ENCODE results near the gene ANKDD1B. TPM values are rescaled to one million over a fixed set of nuclear protein-coding genes. Genes with fewer than 3 reads are reported as not detected.

ANKDD1B gene
- total RNA-seq, 1 donor, result 0.52 TPM

DNA sequence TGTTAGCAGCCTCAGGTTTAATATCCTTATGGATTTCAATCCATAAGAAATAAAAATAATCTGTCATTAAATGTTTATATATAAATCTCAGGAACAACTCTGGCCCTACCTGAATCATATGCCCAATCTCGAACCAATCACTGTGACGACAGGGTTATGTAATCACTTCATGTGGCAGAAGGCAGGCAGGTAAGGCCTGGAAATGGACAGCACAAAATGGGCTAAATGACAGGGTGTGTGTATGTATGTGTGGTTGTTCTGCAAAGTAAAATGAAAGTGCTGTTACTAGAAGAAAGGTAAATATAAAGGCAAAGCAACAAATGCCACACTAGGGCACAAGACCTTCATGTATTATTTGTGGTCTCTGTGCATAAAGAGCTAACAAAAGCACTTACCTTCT, 19.6 kb downstream of the ANKDD1B start:
- no peak overlapping the region for H3K4me3 ChIP-seq (ENCODE audit: low read length)
- no peaks in the 10 kb centered on the region for H3K9me3 ChIP-seq (ENCODE audit: low read depth, low read length)
- no peaks in the 10 kb centered on the region for H3K4me1 ChIP-seq (ENCODE audit: insufficient read depth, low read length)
- H3K27me3 ChIP-seq (ENCODE audit: insufficient read depth, low read length), result no peaks in the 10 kb centered on the region

DNA sequence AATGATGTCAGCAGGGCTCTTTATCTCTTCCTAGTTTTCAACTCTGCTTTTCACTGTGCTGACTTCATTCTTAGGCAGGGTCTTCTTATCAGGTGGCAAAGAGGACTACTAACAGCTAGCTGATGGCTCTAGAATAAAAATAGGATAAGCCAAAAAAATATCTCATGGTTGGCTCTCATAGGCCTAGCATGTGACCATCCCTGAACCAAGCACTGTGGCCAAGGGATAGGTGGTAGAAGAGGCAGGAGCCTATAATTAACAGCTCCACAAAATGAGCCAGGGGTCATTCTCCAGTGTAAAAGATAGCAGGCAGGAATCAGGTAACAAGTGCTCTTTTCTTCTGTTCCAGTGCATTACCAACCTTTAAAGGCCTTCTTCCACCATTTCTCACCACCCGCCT, 21.1 kb downstream of the ANKDD1B start:
- no peaks in the 10 kb centered on the region for H3K9me3 ChIP-seq (ENCODE audit: low read depth, low read length)
- no peak overlapping the region for H3K4me3 ChIP-seq (ENCODE audit: low read length)
- no peaks in the 10 kb centered on the region for H3K27me3 ChIP-seq (ENCODE audit: insufficient read depth, low read length)
- no peaks in the 10 kb centered on the region for H3K4me1 ChIP-seq (ENCODE audit: insufficient read depth, low read length)

DNA sequence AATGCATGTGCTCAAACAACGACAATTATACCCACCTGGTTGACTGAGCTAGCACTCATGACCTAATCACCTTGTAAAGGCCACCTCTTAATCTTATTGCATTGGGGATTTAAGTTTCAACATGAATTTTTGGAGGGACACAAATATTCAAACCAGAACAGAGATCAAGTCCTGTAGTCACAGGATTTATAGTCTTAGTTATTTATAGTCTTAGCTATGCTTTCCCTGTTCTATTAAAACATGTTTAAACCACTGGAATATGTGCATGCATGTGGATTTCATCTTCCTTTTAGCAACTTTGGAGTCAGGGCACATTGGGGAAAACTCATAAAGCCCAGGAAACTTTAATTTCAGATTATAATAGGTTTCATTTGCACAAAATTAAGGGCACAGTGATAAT, 26.7 kb downstream of the ANKDD1B start:
- H3K9me3 ChIP-seq (ENCODE audit: low read depth, low read length), result no peaks in the 10 kb centered on the region
- H3K27me3 ChIP-seq (ENCODE audit: insufficient read depth, low read length), result no peaks in the 10 kb centered on the region
- no peak overlapping the region for H3K4me3 ChIP-seq (ENCODE audit: low read length)
- no peaks in the 10 kb centered on the region for H3K4me1 ChIP-seq (ENCODE audit: insufficient read depth, low read length)

DNA sequence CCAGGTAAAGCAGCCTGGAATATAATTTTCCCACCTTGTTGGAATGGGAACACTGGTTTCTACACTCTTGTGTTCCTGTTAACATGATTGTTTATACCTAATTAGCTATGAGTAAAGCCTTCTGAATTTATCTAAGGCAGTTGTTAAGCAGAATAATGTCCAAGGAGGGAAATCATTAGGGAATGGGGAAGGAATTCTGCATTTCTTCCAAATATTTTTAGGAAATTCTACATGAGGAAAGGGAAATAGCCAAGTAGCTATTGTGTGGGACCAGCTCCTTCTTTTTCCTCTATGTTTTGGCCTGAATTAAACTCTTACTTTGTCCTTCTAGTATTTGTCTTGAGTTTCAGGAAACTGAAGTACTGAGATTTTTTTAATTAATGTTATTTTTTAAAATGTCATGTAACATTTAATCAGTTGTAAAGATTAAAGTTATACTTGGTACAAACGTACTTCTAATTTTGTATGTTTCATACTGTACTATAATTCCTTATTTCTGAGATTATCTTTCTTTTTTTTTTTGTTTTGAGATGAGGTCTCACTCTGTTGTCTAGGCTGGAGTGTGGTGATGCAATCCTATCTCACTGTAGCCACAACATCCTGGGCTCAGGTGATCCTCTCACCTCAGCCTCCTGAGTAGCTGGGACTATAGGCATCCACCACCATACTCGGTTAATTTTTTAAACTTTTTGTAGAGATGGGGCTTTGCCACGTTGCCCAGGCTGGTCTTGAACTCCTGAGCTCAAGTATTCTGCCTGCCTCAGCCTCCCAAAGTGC, 28.5 kb downstream of the ANKDD1B start:
- no peaks in the 10 kb centered on the region for H3K9me3 ChIP-seq (ENCODE audit: low read depth, low read length)
- no peaks in the 10 kb centered on the region for H3K4me1 ChIP-seq (ENCODE audit: insufficient read depth, low read length)
- H3K27me3 ChIP-seq (ENCODE audit: insufficient read depth, low read length), result no peaks in the 10 kb centered on the region
- no peak overlapping the region for H3K4me3 ChIP-seq (ENCODE audit: low read length)

DNA sequence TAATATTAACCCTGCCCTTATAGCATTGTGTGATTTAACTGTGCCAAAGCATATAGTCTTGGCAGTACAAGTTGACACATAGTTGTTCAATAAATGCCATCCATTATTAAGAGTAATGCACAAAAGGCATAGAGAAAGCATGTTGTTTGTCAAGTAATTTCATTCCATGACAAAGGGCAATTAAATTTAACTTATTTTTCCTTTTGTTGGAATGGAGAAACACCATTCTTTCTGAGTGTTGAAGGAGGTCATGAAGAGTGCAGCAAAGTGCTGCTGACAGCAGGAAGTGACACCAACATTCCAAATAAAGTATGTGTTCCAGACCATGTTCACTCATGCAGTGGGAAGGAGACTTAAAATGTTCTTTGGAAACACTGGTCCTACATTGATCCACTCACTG, 29.1 kb downstream of the ANKDD1B start:
- Histone ChIP-seq H3K27me3 (ENCODE audit: insufficient read depth, low read length) (no peaks in the 10 kb centered on the region), H3K9me3 (ENCODE audit: low read depth, low read length) (no peaks in the 10 kb centered on the region), H3K4me1 (ENCODE audit: insufficient read depth, low read length) (no peaks in the 10 kb centered on the region), H3K4me3 (ENCODE audit: low read length) (no peak overlapping the region)

DNA sequence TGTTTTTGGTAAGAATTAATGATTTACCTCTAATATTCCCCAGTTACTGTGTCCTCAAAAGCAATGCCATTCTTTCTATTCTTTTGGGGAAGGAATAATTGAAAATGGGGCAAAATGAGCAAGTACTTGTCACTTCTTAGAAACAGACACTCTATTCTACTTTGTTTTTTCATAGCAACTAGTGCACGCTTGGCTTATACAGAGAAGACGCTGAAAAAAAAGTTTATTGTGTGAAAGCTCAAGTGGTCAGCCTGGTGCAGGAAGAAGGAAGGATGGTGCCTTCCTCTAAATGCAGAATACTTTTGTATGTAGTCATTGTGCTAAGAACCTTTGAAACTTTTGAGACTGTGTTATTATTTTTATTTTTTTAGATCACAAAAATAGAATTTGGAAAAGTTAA, 29.6 kb downstream of the ANKDD1B start:
- Histone ChIP-seq H3K9me3 (ENCODE audit: low read depth, low read length) (no peaks in the 10 kb centered on the region), H3K4me1 (ENCODE audit: insufficient read depth, low read length) (no peaks in the 10 kb centered on the region), H3K27me3 (ENCODE audit: insufficient read depth, low read length) (no peaks in the 10 kb centered on the region), H3K4me3 (ENCODE audit: low read length) (no peak overlapping the region)

DNA sequence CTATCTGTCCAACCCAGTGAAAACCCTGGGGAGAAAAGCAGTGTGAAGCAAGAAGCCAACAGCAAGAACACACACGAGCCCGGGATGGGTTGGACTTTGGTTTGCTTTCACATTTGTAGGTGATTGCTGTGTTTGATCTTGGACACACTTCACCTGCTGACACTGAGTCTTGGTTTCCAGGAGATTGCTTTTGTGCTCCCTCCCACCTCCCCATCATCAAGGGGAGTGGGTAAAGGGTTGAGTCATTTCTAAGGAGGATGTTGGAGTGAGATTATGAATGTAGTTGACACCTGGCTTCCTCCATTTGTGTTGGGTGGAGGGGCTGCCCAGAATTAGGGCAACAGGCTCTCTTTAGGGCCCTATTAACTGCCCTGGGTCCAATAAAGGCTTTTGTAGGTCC, 37.5 kb downstream of the ANKDD1B start:
- no peak overlapping the region for H3K4me3 ChIP-seq (ENCODE audit: low read length)
- no peaks in the 10 kb centered on the region for H3K9me3 ChIP-seq (ENCODE audit: low read depth, low read length)
- H3K27me3 ChIP-seq (ENCODE audit: insufficient read depth, low read length), result no peaks in the 10 kb centered on the region

DNA sequence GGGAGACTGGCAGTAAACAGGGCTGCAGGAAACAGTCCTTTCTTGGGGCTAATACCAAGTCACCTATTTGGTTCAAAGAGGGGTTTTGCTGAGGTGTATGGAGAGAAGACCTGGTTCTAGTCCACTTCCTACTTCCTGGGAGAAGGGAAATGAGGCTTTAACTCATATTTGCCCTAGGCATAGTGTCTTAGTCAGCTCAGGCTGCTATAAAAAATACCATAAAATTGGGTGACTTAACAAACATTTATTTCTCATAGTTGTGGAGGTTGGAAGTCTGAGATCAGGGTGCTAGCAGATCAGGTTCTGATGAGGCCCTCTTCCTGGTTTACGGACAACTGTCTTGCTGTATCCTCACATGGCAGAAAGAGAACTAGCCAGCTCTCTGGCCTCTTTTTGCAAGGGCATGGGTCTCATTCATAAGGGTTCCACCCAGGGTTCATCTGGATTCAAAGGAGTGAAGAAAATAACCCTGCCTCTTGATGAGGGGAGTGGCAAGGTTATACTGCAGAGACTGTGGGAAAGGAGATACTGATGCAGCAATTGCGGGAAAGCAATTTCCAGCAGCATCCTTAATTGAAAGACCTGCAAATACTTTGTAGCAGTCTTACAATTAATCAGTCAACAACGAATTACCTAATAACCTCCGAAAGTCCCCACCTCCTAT, 40.5 kb downstream of the ANKDD1B start:
- Histone ChIP-seq H3K27me3 (ENCODE audit: insufficient read depth, low read length) (no peaks in the 10 kb centered on the region), H3K4me1 (ENCODE audit: insufficient read depth, low read length) (no peaks in the 10 kb centered on the region), H3K9me3 (ENCODE audit: low read depth, low read length) (no peaks in the 10 kb centered on the region), H3K4me3 (ENCODE audit: low read length) (no peak overlapping the region)

More for the DNA sequence above, 37.5 kb downstream of the ANKDD1B start:
- H3K4me1 ChIP-seq (ENCODE audit: insufficient read depth, low read length), result no peaks in the 10 kb centered on the region

DNA sequence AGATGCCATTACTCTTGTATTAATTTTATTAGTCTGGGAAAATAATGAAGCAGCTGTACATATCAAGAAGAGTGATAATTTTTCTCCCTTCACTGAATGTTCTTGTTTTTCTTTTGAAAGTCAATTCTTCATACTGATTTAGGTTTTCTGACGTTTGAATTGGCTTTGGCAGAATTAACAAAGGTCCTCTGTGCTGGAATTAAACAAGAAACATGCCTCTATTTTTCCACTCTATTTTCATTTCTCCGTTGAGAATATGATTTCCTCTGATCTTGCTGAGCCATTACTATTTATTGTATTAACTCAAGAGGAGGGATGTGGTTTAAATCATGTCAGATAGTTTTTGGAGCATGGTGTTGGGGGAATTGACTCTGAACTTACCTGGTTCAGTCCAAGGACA, 42.3 kb downstream of the ANKDD1B start:
- H3K9me3 ChIP-seq (ENCODE audit: low read depth, low read length), result no peaks in the 10 kb centered on the region
- no peak overlapping the region for H3K4me3 ChIP-seq (ENCODE audit: low read length)
- no peaks in the 10 kb centered on the region for H3K4me1 ChIP-seq (ENCODE audit: insufficient read depth, low read length)
- H3K27me3 ChIP-seq (ENCODE audit: insufficient read depth, low read length), result no peaks in the 10 kb centered on the region

DNA sequence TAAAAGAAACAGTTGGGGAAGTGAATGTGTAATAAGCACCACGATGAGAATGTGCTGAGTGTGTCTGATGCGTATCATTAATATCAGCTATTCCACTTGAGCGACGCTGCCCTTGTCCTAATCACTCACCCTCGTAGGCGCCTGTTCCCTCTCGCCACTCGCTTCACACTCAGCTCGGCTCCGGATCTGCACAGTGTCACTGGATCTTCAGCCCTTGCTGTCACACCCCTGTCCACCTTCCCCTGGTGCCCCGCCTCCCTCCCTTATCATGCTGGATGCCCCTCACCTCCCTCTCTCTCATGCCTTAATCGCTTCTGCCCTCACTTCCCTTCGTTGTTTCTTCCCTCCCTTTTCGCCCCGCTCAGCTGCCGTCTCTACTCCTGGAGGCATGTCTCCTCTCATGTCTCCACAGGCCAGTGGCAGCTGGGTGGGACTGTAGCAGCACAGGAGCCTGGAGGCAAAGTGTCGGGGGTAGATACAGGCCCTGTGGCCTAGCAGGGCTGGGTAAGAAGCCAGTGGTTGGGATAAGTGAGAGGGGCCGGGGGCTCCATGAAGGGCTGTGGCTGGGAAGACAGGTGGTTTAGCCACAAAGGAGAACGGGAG, 43.5 kb downstream of the ANKDD1B start:
- no peak overlapping the region for H3K4me3 ChIP-seq (ENCODE audit: low read length)
- no peaks in the 10 kb centered on the region for H3K9me3 ChIP-seq (ENCODE audit: low read depth, low read length)
- H3K4me1 ChIP-seq (ENCODE audit: insufficient read depth, low read length), result no peaks in the 10 kb centered on the region
- no peaks in the 10 kb centered on the region for H3K27me3 ChIP-seq (ENCODE audit: insufficient read depth, low read length)

DNA sequence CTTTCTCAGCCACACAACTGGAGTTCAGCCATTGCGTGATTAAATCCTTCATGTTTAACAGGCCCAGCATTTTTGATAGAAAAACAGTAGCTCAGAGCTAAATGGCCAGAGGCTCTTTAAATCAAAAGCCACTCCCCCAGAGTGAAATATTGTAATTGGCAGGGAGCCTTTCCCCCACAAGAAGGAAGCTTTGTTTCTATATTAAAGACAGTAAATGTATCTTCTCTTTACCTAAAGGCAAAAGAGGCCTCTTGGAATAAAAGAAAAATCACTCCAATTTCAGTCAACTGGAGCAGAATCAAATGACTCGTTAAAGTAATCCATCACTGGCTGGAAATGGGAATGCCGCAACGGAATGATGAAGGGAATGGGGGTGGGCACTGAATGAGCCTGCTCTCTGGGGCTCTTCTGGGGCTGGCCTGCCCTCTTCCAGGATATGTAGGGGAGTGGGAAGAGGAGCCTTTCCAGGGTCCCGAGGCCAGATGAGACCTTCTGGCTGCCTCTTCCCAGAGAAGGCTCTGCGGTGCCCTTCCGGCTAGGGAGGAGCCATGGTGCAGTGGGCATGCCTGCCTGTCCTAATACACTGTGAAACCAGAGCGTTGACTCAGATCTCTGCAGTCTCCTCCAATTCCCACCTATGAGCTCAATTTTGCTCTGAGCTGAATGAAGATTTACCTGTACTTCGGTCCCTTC, 45.2 kb downstream of the ANKDD1B start:
- Histone ChIP-seq H3K4me1 (ENCODE audit: insufficient read depth, low read length) (peaks cover 8% of the 10 kb centered on the region), H3K9me3 (ENCODE audit: low read depth, low read length) (no peaks in the 10 kb centered on the region), H3K4me3 (ENCODE audit: low read length) (peak overlapping the region; percentile 17)

DNA sequence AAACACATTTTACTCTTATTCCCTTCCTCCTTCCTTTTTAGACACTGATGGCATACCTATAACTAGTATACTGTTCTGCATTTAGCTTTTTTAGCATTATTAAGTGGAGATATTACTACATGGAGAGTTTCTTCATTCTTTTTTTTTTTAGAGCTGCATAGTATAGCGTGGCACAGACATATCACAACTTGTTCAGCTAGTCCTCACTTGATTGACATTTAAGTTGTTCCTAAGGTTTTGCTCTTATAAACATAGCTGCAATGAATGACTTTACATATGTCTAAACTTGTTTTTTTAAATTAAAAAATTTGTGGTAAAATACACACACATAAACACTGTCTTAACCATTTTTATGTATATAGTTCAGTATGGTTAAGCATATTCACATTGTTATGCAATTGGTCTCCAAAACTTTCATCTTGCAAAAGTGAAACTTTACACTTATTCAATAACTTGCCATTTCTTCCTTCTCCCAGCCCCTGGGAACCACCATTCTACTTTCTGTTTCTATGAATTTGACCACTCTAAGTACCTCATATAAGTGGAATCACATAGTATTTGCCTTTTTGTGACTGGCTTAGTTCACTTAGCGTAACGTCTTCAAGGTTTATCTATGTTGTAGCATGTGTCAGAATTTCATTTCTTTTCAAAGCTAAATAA, 48.7 kb downstream of the ANKDD1B start:
- no peaks in the 10 kb centered on the region for H3K27me3 ChIP-seq (ENCODE audit: insufficient read depth, low read length)
- H3K4me3 ChIP-seq (ENCODE audit: low read length), result no peak overlapping the region
- H3K9me3 ChIP-seq (ENCODE audit: low read depth, low read length), result no peaks in the 10 kb centered on the region
- H3K4me1 ChIP-seq (ENCODE audit: insufficient read depth, low read length), result peaks cover 8% of the 10 kb centered on the region

More for the DNA sequence above, 45.2 kb downstream of the ANKDD1B start:
- no peaks in the 10 kb centered on the region for H3K27me3 ChIP-seq (ENCODE audit: insufficient read depth, low read length)

DNA sequence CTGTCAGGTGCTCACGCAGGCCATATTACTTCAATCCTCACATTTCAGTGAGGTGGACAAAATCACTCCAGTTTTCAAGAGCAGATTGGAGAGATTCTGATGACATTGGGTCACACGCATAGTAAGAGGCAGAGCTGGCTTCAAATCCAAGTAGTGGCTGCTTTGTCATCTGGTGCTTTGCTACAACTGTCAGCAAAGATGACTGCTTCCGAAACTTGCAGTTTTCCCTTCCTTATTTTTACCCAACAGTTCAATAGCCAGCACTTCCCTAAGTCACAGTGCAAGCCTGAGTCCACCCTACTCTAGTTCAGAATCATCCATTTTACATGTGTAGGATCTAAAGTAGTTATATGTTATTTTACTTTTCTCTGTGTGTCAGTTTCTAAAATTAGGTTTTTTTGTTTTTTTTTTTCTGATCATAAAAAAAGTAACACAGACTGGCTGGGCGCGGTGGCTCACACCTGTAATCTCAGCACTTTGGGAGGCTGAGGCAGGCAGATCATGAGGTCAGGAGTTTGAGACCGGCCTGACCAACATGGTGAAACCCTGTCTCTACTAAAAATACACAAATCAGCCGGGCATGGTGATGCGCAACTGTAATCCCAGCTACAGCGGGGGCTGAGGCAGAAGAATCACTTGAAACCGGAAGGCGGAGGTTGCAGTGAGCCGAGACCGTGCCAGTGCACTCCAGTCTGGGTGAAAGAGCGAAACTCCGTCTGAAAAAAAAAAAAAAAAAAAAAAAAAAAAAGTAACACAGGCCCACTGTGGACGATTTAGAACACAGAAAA, 49.6 kb downstream of the ANKDD1B start:
- Histone ChIP-seq H3K4me1 (ENCODE audit: insufficient read depth, low read length) (peaks cover 8% of the 10 kb centered on the region), H3K27me3 (ENCODE audit: insufficient read depth, low read length) (no peaks in the 10 kb centered on the region), H3K9me3 (ENCODE audit: low read depth, low read length) (no peaks in the 10 kb centered on the region), H3K4me3 (ENCODE audit: low read length) (no peak overlapping the region)

DNA sequence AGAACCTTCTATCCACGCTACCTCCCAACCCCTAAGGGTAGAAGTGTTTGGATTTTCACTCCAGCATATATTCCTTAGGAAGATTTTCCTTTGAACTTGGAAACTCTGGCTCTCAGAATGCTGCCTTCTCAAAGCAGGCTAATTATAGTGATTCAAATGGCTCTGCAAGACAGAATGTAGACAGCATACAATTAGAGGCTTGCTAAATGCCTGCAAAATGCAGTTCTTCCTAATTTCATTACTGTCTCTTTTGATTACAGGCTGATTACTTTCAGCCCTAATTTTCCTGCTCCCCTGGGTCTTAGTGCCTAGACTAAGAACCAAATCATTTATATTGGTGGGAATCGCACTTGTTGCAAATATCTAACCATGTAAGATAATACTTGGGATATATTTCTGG, 50.8 kb downstream of the ANKDD1B start:
- H3K9me3 ChIP-seq (ENCODE audit: low read depth, low read length), result no peaks in the 10 kb centered on the region
- H3K4me1 ChIP-seq (ENCODE audit: insufficient read depth, low read length), result peaks cover 8% of the 10 kb centered on the region
- no peaks in the 10 kb centered on the region for H3K27me3 ChIP-seq (ENCODE audit: insufficient read depth, low read length)
- H3K4me3 ChIP-seq (ENCODE audit: low read length), result no peak overlapping the region

All from mononuclear cell (primary cell).